Keratinocyte (primary cell): ENCODE data around the gene TARBP1. TPM values are rescaled to one million over a fixed set of nuclear protein-coding genes. Genes with fewer than 3 reads are reported as not detected.

Experiments
- DNase-seq: peaks from one replicate; pipeline ENCODE4 v3.0.0-alpha.2; 2011; ENCODE audit warnings: low read depth, missing footprints, low spot score
- FAIRE-seq: peaks from 2 replicates; lab custom pipeline; 2011; peaks lifted over from hg19 to GRCh38; lab: Jason Lieb, UNC
- H2AFZ ChIP-seq: 2 replicates; pipeline ENCODE4 v1.6.0; 2012; ENCODE audit warnings: low read length, control low read depth, inconsistent platforms; ENCODE audit not compliant: control insufficient read depth
- H3K27ac ChIP-seq: 2 replicates; pipeline ENCODE4 v1.5.1; 2011; ENCODE audit warnings: low read length; ENCODE audit not compliant: control insufficient read depth, insufficient read depth
- H3K27me3 ChIP-seq: 3 replicates; pipeline ENCODE4 v1.6.0; 2011; ENCODE audit warnings: low read length; ENCODE audit not compliant: control insufficient read depth, insufficient read depth; ENCODE audit errors: extremely low read depth
- H3K36me3 ChIP-seq, 2 experiments: 2 replicates in 1 of 2; 3 replicates in 1 of 2; pipeline ENCODE4 v1.5.1; 2011; ENCODE audit warnings: low read length in 2 of 2, mild to moderate bottlenecking in 1 of 2; ENCODE audit not compliant: control insufficient read depth in 2 of 2, insufficient read depth in 2 of 2; ENCODE audit errors: extremely low read depth in 1 of 2
- H3K4me1 ChIP-seq: 3 replicates; pipeline ENCODE4 v1.5.1; 2011; ENCODE audit warnings: low read length; ENCODE audit not compliant: control insufficient read depth, insufficient read depth; ENCODE audit errors: extremely low read depth
- H3K4me2 ChIP-seq: 3 replicates; pipeline ENCODE4 v1.6.0; 2011; ENCODE audit warnings: low read depth, low read length; ENCODE audit not compliant: control insufficient read depth, insufficient read depth; ENCODE audit errors: extremely low read depth
- H3K4me3 ChIP-seq, 3 experiments: fragments of 200-600 bp in 1 of 3; sonication (generic) in 1 of 3; 2 replicates in 2 of 3; 3 replicates in 1 of 3; pipeline ENCODE4 v1.5.1; 2011 to 2016; ENCODE audit warnings: low read length in 3 of 3, mild to moderate bottlenecking in 3 of 3, control low read depth in 2 of 3, inconsistent platforms in 1 of 3, low read depth in 1 of 3, mixed read lengths in 1 of 3, mixed run types in 1 of 3, moderate library complexity in 1 of 3; ENCODE audit not compliant: control insufficient read depth in 2 of 3, insufficient read depth in 2 of 3; ENCODE audit errors: extremely low read depth in 1 of 3
- H3K79me2 ChIP-seq: 2 replicates; pipeline ENCODE4 v1.6.0; 2012; ENCODE audit warnings: low read length; ENCODE audit not compliant: control insufficient read depth, insufficient read depth
- H3K9ac ChIP-seq: 3 replicates; pipeline ENCODE4 v1.6.0; 2011; ENCODE audit warnings: low read length; ENCODE audit not compliant: control insufficient read depth, insufficient read depth; ENCODE audit errors: extremely low read depth
- H3K9me1 ChIP-seq: 3 replicates; pipeline ENCODE4 v1.6.0; 2011; ENCODE audit warnings: low read length; ENCODE audit not compliant: control insufficient read depth, insufficient read depth; ENCODE audit errors: extremely low read depth
- H3K9me3 ChIP-seq: 2 replicates; pipeline ENCODE4 v1.5.1; 2012; ENCODE audit warnings: low read depth, low read length; ENCODE audit not compliant: control insufficient read depth
- H4K20me1 ChIP-seq: 3 replicates; pipeline ENCODE4 v1.6.0; 2011; ENCODE audit warnings: low read length; ENCODE audit not compliant: control insufficient read depth, insufficient read depth; ENCODE audit errors: extremely low read depth
- CTCF ChIP-seq, 3 experiments: IDR thresholded peaks in 1 of 3; conservative IDR thresholded peaks in 1 of 3; optimal IDR thresholded peaks in 1 of 3; 2 replicates in 2 of 3; 3 replicates in 1 of 3; pipeline versions ENCODE3 to v1.5.1; 2011; ENCODE audit warnings: low read length in 3 of 3, mild to moderate bottlenecking in 3 of 3, moderate library complexity in 2 of 3, control low read depth in 1 of 3, inconsistent platforms in 1 of 3; ENCODE audit not compliant: insufficient read depth in 2 of 3; ENCODE audit errors: extremely low read depth in 1 of 3
- EZH2 ChIP-seq: IDR thresholded peaks from one replicate; pipeline ENCODE4 v1.6.1; 2012; ENCODE audit warnings: inconsistent platforms, mild to moderate bottlenecking, low read length, moderate library complexity
- dilution Hi-C: fragments of 300-500 bp; cut with MboI; formaldehyde crosslinking; loops from one replicate; pipeline ENCODE4 v1.7.0; 2020; ENCODE audit warnings: low sequenced_read_pairs; ENCODE audit not compliant: extremely low pct_ligation_motif_present
- polyA plus RNA-seq, 5 experiments: library from polyadenylated mRNA; depleted of rRNA in 3 of 5; stranded (reverse) in 3 of 5; stranded (forward) in 1 of 5; unstranded in 1 of 5; fragments of >200 nt; gene quantifications; 1 replicate in 1 of 5; 2 replicates in 3 of 5; 3 replicates in 1 of 5; pipeline versions ENCODE4 v1.2.1 to v1.2.3, GENCODE V29; 2011 to 2012; ENCODE audit warnings: missing spikeins in 2 of 5, low read depth in 1 of 5, low replicate concordance in 1 of 5

TARBP1 gene
- polyA plus RNA-seq, 1 donor (not counting 4 experiments of a cell fraction or from before 2014, with no cell fraction given): 28.7 TPM

GRCh38 chr1:234345237-234345636, 133.7 kb downstream of the TARBP1 start:
- TF ChIP-seq CTCF (optimal IDR thresholded peaks at IDR 0.05 in 1 of 3, IDR thresholded peaks at IDR 0.05 in 1 of 3, conservative IDR thresholded peaks at IDR 0.05 in 1 of 3; ENCODE audit: extremely low read depth in 1 of 3, insufficient read depth in 2 of 3, low read length in 3 of 3) (no peak), EZH2 (no peak)
- Histone ChIP-seq H3K27ac (no peak overlapping the region), H2AFZ (no peak overlapping the region), H3K4me1 (no peaks in the 10 kb centered on the region), H3K36me3 (no peaks in the 10 kb centered on the region), H3K9me3 (no peaks in the 10 kb centered on the region), H3K79me2 (no peaks in the 10 kb centered on the region), H3K9ac (no peak overlapping the region), H3K9me1 (no peaks in the 10 kb centered on the region), H3K4me2 (no peak overlapping the region), H3K27me3 (no peaks in the 10 kb centered on the region), H4K20me1 (no peaks in the 10 kb centered on the region), H3K4me3 (no peak overlapping the region)
- dilution Hi-C loops: no loop called here
- DNase-seq: no peak
- no peak for FAIRE-seq

GRCh38 chr1:234342774-234343173, 136.2 kb downstream of the TARBP1 start:
- Histone ChIP-seq H3K4me3 (no peak overlapping the region), H3K9ac (no peak overlapping the region), H3K79me2 (no peaks in the 10 kb centered on the region), H4K20me1 (no peaks in the 10 kb centered on the region), H3K27me3 (no peaks in the 10 kb centered on the region), H2AFZ (peak overlapping the region; percentile 6), H3K4me2 (no peak overlapping the region), H3K36me3 (no peaks in the 10 kb centered on the region), H3K9me3 (no peaks in the 10 kb centered on the region), H3K9me1 (no peaks in the 10 kb centered on the region), H3K4me1 (no peaks in the 10 kb centered on the region), H3K27ac (no peak overlapping the region)
- dilution Hi-C loops: no loop called here
- no peak for DNase-seq
- no peak for TF ChIP-seq CTCF (optimal IDR thresholded peaks at IDR 0.05 in 1 of 3, IDR thresholded peaks at IDR 0.05 in 1 of 3, conservative IDR thresholded peaks at IDR 0.05 in 1 of 3; ENCODE audit: extremely low read depth in 1 of 3, insufficient read depth in 2 of 3, low read length in 3 of 3)
- TF ChIP-seq EZH2: no peak
- FAIRE-seq: no peak

Other genes starting within 250 kb of the TARBP1 start
- gene COA6, start 105.7 kb downstream of the TARBP1 start, polyA plus RNA-seq: 24.2 to 36.0 TPM (median 24.3 TPM) in 3 replicates
- 29.9 to 59.7 TPM (median 40.2 TPM) in 3 replicates for gene IRF2BP2, start 131.0 kb upstream of the TARBP1 start, polyA plus RNA-seq